ENCODE data around the gene UBR2.
"Not testable (repeated sequence)": the region's sequence is repeated elsewhere in the genome, so short reads cannot be mapped to it uniquely, and the experiment has no call there.

UBR2 gene

GRCh38 chr6:42552380-42552779 is 11.4 kb upstream of the UBR2 start:
- in situ Hi-C loops (cut with MboI; ENCODE audit: low sequenced_read_pairs) = loop anchor here (25.0 kb wide), 1 partner anchor 490 kb away; the partner anchor contains the start of gene TAF8

DNA sequence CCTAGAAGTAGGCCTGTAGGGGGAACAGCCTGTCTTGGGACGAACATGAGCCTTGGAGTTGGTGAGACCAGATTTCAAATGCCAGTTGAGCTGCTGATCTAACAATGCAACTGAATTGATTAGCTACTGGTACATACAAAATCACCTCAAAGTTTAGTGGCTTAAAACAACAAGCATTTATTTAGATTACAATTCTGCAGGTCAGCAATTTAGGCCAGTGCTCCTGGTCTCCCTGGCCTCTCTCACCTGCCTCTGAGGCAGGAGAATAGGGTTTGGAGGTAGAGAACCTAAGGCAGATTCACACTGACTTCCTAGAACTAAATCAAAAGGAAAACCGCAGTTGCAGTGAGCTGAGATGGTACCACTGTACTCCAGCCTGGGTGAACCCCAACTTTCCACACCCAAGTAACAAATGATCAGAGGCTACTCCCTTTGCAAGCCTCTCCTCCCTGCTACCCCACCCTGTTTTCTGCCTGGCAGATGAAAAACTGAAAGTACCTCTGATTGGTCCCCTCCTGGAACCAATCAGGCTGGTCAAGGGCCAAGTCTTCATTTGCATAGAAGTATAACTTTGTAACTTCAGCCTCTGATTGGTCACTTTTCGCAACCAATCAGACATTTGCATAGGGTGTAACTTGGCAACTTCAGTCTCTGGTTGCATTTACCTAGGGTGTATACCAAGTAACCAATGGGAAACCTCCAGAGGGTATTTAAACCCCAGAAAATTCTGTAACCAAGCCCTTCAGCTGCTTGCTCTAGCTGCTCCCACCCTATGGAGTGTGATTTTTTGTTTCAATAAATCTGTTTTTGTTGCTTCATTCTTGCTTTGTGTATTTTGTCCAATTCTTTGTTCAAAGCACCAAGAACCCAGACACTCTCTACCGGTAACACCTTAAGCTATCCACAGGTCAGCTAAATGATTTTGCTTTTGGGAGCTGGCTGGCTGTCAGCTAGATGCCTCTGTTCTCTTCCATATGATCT is 8.1 kb upstream of the UBR2 start:
- in situ Hi-C loops (cut with MboI; ENCODE audit: low sequenced_read_pairs) = loop anchor here (25.0 kb wide), 1 partner anchor 493 kb away; the partner anchor contains the start of gene TAF8

DNA sequence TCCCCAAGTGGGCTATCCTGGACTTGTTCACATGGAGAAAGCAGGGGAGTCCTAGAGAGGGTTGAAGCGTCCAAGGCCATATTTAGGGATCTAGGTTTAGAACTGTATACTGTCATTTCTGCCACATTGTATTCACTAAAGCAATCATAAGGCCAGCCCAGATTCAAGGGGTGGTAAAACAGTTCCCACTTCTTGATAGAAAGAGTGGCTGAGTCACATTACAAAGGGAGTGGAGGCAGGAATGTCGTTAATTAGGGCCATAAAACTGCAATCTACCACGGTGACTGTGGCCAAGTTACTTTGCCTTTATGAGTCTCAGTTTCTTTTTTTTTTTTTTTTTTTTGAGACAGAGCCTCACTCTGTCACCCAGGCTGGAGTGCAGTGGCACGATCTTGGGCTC is 7.4 kb upstream of the UBR2 start:
- in situ Hi-C loops (cut with MboI; ENCODE audit: low sequenced_read_pairs) = loop anchor here (25.0 kb wide), 1 partner anchor 494 kb away; the partner anchor contains the start of gene TAF8

DNA sequence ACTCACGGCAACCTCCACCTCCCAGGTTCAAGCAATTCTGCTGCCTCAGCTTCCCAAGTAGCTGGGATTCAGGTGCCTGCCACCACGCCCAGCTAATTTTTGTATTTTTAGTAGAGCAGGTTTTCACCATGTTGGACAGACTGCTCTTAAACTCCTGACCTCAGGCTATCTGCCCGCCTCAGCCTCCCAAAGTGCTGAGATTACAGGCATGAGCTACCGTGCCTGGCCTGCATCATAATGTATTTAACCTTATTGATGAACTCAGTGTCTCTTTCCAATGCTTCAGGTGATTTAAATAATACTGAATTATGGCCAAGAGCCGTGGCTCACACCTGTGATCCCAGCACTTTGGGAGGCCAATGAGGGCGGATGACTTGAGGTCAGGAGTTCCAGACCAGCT is 4.6 kb upstream of the UBR2 start:
- in situ Hi-C loops (cut with MboI; ENCODE audit: low sequenced_read_pairs) = loop anchor here (25.0 kb wide), 1 partner anchor 497 kb away; the partner anchor contains the start of gene TAF8

DNA sequence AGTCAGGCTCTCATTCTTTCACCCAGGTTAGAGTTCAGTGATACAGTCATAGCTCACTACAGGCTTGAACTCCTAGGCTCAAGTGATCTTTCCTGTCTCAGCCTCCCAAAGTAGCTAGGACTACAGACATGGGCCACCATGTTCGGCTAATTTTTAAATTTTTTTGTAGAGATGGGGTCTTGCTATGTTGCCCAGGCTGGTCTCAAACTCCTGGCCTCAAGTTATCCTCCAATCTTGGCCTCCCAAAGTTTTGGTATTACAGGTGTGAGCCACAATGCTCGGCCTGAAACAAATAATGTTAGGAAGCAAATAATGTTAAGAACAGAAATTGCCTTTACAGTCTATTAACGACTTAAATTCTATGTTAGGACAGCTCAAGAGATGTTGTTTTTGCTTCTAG is 1.8 kb upstream of the UBR2 start:
- in situ Hi-C loops (cut with MboI; ENCODE audit: low sequenced_read_pairs) = loop anchor here (25.0 kb wide), 1 partner anchor 500 kb away; the partner anchor contains the start of gene TAF8

- in situ Hi-C loops (cut with MboI; ENCODE audit: low sequenced_read_pairs) = loop anchor here (25.0 kb wide), 1 partner anchor 501 kb away; the partner anchor contains the start of gene TAF8
These were observed 932 bp upstream of the UBR2 start for GRCh38 chr6:42562788-42563405.

DNA sequence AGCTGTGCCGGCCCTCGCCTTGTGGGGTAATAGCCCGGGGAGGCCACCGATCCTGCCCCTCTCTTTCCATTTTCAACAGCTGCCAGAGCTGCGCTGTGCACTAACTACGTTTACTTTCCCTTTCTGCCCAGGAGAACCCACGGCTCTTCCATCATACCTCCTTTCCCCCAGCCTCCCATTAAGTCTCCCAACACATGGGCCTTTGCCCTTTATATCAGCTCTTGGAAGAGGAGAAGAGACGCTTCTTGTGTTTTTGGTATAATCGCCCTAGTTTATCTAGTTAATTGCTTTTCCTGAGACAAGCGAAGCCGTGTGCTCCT is 637 bp downstream of the UBR2 start:
- in situ Hi-C loops (cut with MboI; ENCODE audit: low sequenced_read_pairs) = loop anchor here (25.0 kb wide), 1 partner anchor 502 kb away; the partner anchor contains the start of gene TAF8

DNA sequence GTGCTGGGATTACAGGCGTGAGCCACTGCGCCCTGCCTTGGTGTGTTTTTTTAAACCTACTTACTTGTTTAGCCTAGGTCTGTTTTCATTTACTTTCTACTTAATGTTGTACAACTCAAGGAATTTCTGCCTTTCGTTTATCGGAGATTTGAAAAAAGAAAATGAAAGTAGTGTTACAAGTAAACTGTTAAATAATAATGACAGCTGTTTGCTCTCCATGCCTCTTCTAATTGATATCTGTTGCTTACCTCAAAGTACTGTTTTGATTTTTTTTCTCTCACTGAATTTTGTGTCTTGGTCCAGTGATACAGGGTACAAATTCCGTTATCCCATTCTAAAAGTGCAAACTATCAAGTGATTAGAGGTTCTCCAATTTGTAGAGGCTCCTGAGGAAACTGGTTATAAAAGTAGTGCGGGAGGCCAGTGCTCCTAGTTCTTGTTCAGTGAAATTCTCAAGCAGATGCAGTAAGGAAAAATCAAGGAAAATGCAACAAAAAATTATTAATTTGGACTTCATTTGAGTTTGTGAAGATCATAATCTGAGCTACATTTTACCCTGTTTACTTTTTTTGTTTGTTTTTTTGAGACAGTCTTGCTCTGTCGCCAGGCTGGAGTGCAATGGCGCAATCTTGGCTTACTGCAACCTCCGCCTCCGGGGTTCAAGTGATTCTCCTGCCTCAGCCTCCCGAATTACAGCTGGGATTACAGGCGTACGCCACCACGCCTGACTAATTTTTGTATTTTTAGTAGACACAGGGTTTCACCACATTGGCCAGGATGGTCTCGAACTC is 2.2 kb downstream of the UBR2 start:
- in situ Hi-C loops (cut with MboI; ENCODE audit: low sequenced_read_pairs) = loop anchor here (25.0 kb wide), 1 partner anchor 504 kb away; the partner anchor contains the start of gene TAF8

GRCh38 chr6:42566614-42567208 is 2.9 kb downstream of the UBR2 start:
- in situ Hi-C loops (cut with MboI; ENCODE audit: low sequenced_read_pairs) = loop anchor here (25.0 kb wide), 1 partner anchor 504 kb away; the partner anchor contains the start of gene TAF8

DNA sequence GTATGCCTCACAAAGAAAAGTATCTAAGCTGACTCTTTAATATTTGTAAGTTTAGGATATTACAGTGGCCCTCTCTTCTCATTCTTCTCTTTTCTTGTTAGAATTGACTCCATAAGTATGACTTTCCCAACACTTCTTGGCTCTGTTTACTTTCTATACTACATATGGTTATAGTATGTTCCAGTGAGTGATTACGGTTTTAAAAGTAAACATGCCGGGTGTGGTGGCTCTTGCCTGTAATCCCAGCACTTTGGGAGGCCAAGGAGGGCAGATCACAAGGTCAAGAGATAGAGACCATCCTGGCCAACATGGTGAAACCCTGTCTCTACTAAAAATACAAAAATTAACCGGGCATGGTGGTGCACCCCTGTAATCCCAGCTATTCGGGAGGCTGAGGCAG is 3.4 kb downstream of the UBR2 start:
- in situ Hi-C loops (cut with MboI; ENCODE audit: low sequenced_read_pairs) = loop anchor here (25.0 kb wide), 1 partner anchor 505 kb away; the partner anchor contains the start of gene TAF8

DNA sequence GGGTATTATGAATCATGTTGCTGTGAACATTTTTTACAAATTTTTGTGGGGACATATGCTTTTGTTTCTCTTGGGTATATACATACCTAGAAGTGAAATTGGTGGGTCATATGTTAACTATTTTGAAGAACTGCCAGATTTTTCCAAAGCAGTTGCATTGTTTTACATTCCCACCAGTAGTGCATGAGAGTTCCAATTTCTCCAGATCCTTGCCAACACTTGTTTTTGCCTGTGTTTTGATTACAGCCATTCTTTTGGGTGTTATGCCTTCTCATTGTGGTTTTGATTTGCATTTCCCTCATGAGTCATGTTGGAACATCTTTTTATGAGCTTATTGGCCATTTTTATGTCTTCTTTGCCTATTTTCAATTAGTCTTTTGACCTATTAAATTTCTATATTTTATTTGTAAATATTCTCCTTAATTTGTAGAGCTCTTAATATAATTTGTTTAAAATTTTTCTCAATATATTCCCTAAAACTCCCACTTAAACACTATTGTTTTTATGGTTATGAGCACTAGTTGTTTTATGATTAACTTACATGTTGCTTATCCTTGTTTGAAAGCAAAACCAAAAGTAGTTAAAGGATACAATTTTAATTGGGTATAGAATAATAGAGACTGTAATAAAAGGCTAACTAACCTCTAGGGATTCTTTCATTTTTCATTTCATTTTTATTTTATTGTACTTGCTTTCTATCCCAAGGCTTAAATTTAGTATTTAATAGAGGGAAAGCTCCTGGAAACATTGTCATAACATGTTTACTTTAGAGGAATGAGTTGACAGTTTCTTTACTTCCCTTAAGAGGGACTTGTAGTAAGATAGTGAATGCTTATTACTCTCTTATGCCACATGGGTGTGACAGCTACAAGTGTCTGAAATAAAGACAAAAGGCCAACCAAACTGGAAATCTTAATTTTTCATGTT is 5.5 kb downstream of the UBR2 start:
- in situ Hi-C loops (cut with MboI; ENCODE audit: low sequenced_read_pairs) = loop anchor here (25.0 kb wide), 1 partner anchor 507 kb away; the partner anchor contains the start of gene TAF8

DNA sequence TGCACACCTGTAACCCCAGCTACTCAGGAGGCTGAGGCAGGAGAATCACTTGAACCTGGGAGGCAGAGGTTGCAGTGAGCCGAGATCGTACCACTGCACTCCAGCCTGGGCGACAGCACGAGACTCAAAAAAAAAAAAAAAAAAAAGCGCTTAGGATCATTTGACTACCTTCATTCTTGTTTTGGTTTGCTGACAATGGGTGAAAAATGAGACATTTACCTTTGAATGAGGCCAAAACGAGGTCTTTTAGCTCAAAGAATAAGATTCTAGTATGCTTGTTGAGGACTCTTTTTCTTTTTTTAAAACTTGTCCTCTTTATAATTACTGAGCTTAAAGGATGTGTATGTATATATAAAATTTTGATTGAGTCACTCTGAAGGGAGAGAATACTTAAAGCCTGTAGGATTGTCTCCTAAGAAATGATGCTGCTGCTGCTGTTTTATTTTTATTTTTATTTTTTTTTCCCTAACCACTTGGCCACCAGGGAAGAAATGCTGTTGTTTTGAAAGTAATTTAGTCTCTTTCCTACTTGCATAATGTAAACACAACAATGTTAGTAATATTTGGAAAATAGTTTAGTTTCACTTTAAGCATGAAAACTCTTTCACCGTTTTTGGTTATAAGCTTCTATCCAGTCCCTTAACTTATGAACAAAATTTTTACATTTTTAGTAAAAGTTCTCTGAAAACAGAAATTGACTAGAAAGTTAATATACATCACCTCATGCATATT is 7.9 kb downstream of the UBR2 start:
- in situ Hi-C loops (cut with MboI; ENCODE audit: low sequenced_read_pairs) = loop anchor here (25.0 kb wide), 1 partner anchor 509 kb away; the partner anchor contains the start of gene TAF8

DNA sequence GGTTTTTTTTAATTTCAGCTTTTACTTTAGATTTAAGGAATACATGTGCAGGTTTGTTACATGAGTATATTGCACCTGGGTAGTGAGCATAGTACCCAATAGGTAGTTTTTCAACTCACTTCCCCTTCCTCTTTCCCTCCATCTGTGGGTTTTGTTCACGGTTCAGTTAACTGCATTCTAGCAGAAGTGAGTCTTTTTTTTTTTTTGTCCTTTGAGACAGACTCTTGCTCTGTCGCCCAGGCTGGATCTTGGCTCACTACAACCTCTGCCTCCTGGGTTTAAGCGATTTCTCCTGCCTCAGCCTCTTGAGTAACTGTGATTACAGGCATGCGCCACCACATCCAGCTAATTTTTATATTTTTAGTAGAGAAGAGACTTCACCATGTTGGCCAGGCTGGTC is 8.7 kb downstream of the UBR2 start:
- in situ Hi-C loops (cut with MboI; ENCODE audit: low sequenced_read_pairs) = loop anchor here (25.0 kb wide), 1 partner anchor 510 kb away; the partner anchor contains the start of gene TAF8

- in situ Hi-C loops (cut with MboI; ENCODE audit: low sequenced_read_pairs) = not testable (repeated sequence)
These were observed 12.7 kb downstream of the UBR2 start for GRCh38 chr6:42576538-42576937.

- in situ Hi-C loops (cut with MboI; ENCODE audit: low sequenced_read_pairs) = no loop called here
These were observed 34.5 kb downstream of the UBR2 start for GRCh38 chr6:42598300-42598699.

DNA sequence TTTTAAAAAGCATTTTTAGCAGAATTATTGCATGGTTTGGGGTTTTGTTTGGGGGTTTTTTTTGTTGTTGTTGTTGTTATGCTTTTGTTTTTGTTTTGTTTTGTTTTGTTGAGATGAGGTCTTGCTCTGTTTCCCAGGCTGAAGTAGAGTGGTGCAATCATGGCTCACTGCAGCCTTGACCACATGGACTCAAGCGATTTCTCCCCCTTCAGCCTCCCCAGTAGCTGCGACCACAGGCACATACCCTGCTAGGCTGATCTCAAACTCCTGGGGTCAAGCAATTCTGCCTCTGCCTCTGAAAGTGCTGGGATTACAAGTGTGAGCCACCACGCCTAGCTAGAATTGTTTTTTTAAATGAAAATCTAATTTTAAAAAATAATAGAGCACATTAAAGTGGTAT is 35.7 kb downstream of the UBR2 start:
- in situ Hi-C loops (cut with MboI; ENCODE audit: low sequenced_read_pairs) = no loop called here

GRCh38 chr6:42604150-42604549 is 40.3 kb downstream of the UBR2 start:
- in situ Hi-C loops (cut with MboI; ENCODE audit: low sequenced_read_pairs) = no loop called here

- in situ Hi-C loops (cut with MboI; ENCODE audit: low sequenced_read_pairs) = not testable (repeated sequence)
These were observed 40.9 kb downstream of the UBR2 start for GRCh38 chr6:42604699-42605098.

Data from HL-60/S4 treated with phorbol 12-myristate 13-acetate at 8.2 ng/mL for 4 days and 3 days (cell line).